Spinal cord (tissue), 10 donors: ENCODE measurements around the gene CDH5. TPM values are rescaled to one million over a fixed set of nuclear protein-coding genes. Genes with fewer than 3 reads are reported as not detected.

Experiments
- DNase-seq, 6 donors: peaks; one replicate each; pipeline versions ENCODE4 v3.0.0 to v3.0.0-alpha.2; 2013 to 2015; ENCODE audit warnings: low spot score in 6 of 6, low read depth in 4 of 6
- H3K27ac ChIP-seq: one replicate; pipeline ENCODE4 v1.5.1; 2013; ENCODE audit warnings: low read depth, low read length, control low read depth
- H3K27me3 ChIP-seq: one replicate; pipeline ENCODE4 v1.6.1; 2013; ENCODE audit warnings: low read length; ENCODE audit not compliant: control insufficient read depth, insufficient read depth
- H3K36me3 ChIP-seq: one replicate; pipeline ENCODE4 v1.6.1; 2013; ENCODE audit warnings: low read length; ENCODE audit not compliant: control insufficient read depth, insufficient read depth
- H3K4me1 ChIP-seq: one replicate; pipeline ENCODE4 v1.6.1; 2013; ENCODE audit warnings: low read length; ENCODE audit not compliant: control insufficient read depth, insufficient read depth
- H3K4me3 ChIP-seq: one replicate; pipeline ENCODE4 v1.5.1; 2013; ENCODE audit warnings: low read depth, low read length, control low read depth
- H3K9me3 ChIP-seq: one replicate; pipeline ENCODE4 v1.6.1; 2013; ENCODE audit warnings: low read length; ENCODE audit not compliant: control insufficient read depth, insufficient read depth
- whole genome bisulfite sequencing: methylation state at CpG from one replicate; pipeline ENCODE4 v1.1.5; 2013; ENCODE audit warnings: missing lambda C conversion rate; ENCODE audit not compliant: insufficient coverage; 5-methylcytosine and 5-hydroxymethylcytosine counted together
- polyA plus RNA-seq, 2 donors: library from polyadenylated mRNA; unstranded; fragments of 120-200 nt; gene quantifications; one replicate each; pipeline ENCODE4 v1.2.1, GENCODE V29; 2013; ENCODE audit not compliant: insufficient read length in 2 of 2
- total RNA-seq, 2 donors: library from RNA; depleted of rRNA in 1 of 2; stranded (reverse); fragments of 120-200 nt in 1 of 2; fragments of >200 nt in 1 of 2; gene quantifications; one replicate each; pipeline versions ENCODE4 v1.2.3 to v1.2.4, GENCODE V29; 2013 to 2014
- donor health status: healthy.

CDH5 gene
- total and polyA plus RNA-seq, 4 donors = 23.5 to 78.3 (median 35.3) TPM

DNA sequence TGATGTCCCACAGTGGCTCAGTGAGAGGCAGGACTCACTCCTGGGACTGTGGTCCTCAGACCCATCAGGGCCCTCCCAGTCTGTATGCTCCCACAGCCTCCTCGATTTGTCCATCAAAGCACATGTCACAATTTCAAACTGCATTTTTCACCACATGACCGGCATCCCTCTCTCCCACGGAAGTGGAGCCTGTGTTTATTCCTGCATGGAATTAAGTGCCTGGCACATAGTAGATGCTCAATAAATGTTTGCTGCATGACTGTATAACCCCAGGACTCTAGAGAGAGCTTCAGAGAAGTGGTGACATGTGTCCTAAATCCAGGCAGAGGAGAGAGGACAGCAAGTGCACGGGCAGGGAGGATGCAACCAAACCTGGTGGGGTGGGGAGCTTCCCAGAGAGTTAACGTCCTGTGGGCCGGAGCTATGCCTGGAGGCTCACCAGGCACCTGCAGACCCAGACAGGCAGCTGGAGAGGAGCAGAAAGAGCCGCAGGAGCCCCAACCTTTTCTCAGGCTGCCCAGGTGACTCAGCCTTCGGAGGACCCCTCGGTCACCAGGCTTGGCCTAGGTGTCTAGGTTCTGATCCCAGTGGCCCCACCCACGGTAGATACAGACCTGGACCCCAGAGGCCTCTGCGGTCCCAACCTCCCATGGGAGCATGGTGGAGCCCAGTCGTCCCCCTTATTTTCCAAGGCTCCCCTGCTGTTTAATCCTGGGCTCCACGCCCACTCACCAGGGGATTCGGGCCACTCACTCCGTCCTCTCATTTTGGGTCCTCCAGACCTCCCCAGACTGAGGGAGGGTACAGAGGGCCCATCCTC is 5.8 kb downstream of the CDH5 start:
- no peaks in the 10 kb centered on the region for H3K27me3 ChIP-seq
- no peak overlapping the region for H3K4me3 ChIP-seq
- no peak for DNase-seq
- no peaks in the 10 kb centered on the region for H3K9me3 ChIP-seq
- no peak overlapping the region for H3K27ac ChIP-seq
- peaks cover 15% of the 10 kb centered on the region for H3K4me1 ChIP-seq
- H3K36me3 ChIP-seq = no peaks in the 10 kb centered on the region
- 87% methylated on average over 13 of the region's 15 CpGs for WGBS

DNA sequence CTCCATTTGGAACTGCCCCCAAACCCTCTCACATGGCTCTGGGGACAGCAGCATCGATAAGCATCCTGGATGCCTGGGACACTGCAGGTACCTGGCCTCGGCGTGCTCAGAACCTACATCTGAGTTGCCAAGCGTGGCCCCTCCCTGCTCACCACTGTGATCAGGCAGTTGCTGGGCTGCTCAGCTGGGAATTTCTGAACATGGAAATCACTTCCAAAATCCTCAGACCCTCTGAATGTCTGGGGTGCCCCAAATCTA is 6.3 kb downstream of the CDH5 start:
- no peak overlapping the region for H3K4me3 ChIP-seq
- no peaks in the 10 kb centered on the region for H3K36me3 ChIP-seq
- H3K9me3 ChIP-seq = no peaks in the 10 kb centered on the region
- no peak overlapping the region for H3K27ac ChIP-seq
- peaks cover 14% of the 10 kb centered on the region for H3K4me1 ChIP-seq
- no peak for DNase-seq
- no peaks in the 10 kb centered on the region for H3K27me3 ChIP-seq
- 81% methylated on average over 4 of the region's 4 CpGs for WGBS

DNA sequence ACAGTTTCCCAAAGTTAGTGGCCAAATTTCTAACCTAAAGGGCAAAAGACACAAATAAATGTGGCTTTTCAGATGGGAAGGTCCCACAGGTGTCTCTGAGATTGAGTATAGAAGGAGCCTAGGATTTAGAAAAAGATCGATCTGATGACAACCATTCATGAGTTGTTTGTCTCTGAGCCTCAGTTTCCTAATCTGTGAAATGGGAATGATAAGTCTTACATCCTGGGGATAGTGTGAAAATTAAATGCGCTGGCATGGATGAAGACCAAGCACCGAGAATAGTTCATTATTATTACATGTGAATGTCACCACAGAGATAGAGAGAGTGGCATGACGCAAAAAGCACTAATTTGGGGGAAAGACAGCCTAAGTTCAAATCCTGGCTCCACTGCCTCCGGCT is 7.2 kb downstream of the CDH5 start:
- no peaks in the 10 kb centered on the region for H3K36me3 ChIP-seq
- 91% methylated on average over 5 of the region's 5 CpGs for WGBS
- peaks cover 8% of the 10 kb centered on the region for H3K4me1 ChIP-seq

DNA sequence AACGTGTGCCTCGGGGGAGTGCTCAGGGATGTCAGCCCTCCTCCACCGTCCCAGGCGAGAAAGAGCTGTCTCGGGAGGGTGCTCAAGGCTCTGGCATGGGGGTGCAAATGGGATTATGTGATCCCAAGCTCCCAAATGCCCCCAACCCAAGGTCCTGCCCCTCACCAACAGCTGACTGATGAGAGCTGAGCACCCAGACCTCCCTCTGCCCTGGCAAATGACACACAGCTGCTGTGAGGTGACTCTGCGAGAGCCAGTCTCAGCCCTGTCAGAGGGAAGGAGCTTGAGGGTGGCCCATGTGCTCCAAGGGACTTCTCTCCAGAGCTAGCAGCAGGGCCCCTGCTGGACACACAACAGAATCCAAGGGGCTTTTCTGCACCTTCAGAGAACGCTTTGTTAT is 7.7 kb downstream of the CDH5 start:
- DNase-seq = no peak

More for the DNA sequence above, 7.2 kb downstream of the CDH5 start:
- Histone ChIP-seq H3K9me3 (no peaks in the 10 kb centered on the region), H3K4me3 (no peak overlapping the region), H3K27me3 (no peaks in the 10 kb centered on the region), H3K27ac (no peak overlapping the region)
- DNase-seq = no peak

DNA sequence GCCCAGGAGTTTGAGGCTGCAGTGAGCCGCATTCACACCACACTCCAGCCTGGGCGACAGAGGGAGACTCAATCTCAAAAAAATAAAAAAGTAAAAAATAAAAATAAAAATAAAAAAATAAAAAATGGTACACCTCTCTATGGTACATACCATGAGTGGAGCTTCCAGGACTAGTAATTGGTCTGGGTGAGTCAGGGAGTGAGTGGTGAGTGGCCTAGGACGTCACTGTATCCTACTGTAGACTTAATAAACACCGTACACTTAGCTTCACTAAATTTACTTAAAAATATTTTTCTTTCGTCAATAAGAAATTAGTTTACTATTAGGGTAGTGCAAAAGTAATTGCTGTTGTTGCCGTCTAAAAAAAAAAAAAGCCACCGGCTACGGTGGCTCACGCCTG is 9.0 kb downstream of the CDH5 start:
- peaks cover 8% of the 10 kb centered on the region for H3K4me1 ChIP-seq
- no peak for DNase-seq
- no peak overlapping the region for H3K4me3 ChIP-seq
- H3K27me3 ChIP-seq = no peaks in the 10 kb centered on the region
- H3K36me3 ChIP-seq = no peaks in the 10 kb centered on the region
- no CpG with 5 or more reads among the region's 9 CpGs for WGBS
- H3K9me3 ChIP-seq = no peaks in the 10 kb centered on the region
- no peak overlapping the region for H3K27ac ChIP-seq

More for the DNA sequence above, 7.7 kb downstream of the CDH5 start:
- H3K36me3 ChIP-seq = no peaks in the 10 kb centered on the region
- no peaks in the 10 kb centered on the region for H3K9me3 ChIP-seq
- 70% methylated on average over 5 of the region's 7 CpGs for WGBS
- H3K4me3 ChIP-seq = no peak overlapping the region
- no peak overlapping the region for H3K27ac ChIP-seq
- H3K4me1 ChIP-seq = peaks cover 8% of the 10 kb centered on the region
- H3K27me3 ChIP-seq = no peaks in the 10 kb centered on the region

DNA sequence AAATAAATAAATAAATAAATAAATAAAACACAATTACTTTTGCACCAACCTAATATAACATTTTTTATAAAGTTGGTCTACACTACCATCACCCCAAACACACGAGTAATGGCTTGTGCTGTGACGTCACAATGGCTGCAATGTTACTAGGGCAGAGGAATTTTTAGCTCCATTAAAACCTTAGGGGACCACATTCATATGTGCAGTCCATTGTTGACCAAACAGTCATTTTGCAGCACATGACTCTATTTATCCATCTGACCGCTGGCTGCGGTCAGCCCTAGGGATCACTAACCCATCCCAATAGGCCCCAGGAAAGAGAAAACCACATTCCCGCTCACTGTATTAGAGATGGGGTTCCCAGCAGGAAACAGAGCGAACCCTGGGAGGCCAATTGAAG is 9.6 kb downstream of the CDH5 start:
- Histone ChIP-seq H3K27ac (no peak overlapping the region), H3K9me3 (no peaks in the 10 kb centered on the region), H3K4me1 (peaks cover 6% of the 10 kb centered on the region), H3K4me3 (no peak overlapping the region), H3K36me3 (no peaks in the 10 kb centered on the region), H3K27me3 (no peaks in the 10 kb centered on the region)
- WGBS = 60% methylated on average over 1 of the region's 6 CpGs
- no peak for DNase-seq

DNA sequence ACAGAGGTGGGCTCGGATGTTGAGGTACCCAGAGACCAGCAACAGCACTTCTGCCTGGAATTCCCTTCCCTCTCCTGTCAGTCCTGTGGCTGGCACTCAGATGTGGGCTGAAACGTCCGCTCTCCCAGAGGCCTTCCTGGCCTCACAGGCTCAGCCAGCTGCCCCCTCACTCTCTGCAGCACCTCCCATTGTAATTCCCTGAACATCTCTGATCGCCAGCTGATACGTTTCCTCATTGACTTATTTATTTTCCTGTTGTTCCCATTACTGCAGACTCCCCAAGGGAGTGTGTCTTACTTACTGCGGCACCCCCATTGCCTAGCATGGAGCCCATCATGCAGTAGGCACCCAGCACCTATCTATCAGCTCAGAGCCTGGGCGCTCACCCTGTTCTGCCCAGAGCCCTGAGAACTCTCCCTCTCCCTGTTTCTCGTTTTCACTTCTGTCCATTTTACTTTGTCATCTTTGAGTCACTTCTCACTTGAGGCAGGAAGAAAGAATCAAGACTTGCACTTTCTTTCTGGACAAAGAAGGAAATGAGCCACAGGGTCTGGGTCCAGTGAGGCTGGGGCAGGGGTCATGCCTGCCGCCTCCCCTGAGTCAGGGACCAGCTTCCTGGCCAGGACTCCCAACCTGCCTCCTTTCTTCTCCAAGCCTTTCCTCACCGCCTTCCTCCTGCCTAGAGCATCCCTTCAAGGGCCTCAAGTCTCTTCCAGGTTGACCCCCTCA is 10.2 kb downstream of the CDH5 start:
- H3K4me1 ChIP-seq = peaks cover under 1% of the 10 kb centered on the region
- WGBS = 70% methylated on average over 10 of the region's 10 CpGs
- H3K4me3 ChIP-seq = no peak overlapping the region
- H3K27ac ChIP-seq = no peak overlapping the region
- no peaks in the 10 kb centered on the region for H3K27me3 ChIP-seq
- no peaks in the 10 kb centered on the region for H3K9me3 ChIP-seq
- no peak for DNase-seq
- H3K36me3 ChIP-seq = no peaks in the 10 kb centered on the region

DNA sequence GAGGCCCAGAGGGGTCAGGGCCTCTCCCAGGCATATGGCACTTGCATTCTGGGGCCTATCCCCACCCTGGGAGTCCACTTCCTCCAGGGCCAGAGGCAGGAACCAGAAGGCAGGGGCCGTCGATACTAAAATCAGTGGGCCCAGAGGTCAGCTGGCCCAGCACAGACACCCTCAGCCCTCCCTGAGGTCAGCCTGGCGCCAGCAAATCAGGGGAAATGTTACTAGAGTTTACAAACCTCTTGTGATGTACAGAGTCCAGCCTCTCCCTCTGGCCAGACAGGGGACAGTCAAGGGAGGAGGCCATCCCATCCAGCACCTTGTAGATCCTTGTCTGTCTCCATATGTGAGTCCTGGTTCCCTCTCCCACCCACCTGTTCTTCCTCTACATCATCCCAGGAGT is 10.8 kb downstream of the CDH5 start:
- Histone ChIP-seq H3K27ac (no peak overlapping the region), H3K36me3 (no peaks in the 10 kb centered on the region), H3K4me1 (peaks cover 5% of the 10 kb centered on the region), H3K9me3 (no peaks in the 10 kb centered on the region), H3K4me3 (no peak overlapping the region), H3K27me3 (no peaks in the 10 kb centered on the region)
- WGBS = 90% methylated on average over 2 of the region's 3 CpGs
- DNase-seq = no peak

DNA sequence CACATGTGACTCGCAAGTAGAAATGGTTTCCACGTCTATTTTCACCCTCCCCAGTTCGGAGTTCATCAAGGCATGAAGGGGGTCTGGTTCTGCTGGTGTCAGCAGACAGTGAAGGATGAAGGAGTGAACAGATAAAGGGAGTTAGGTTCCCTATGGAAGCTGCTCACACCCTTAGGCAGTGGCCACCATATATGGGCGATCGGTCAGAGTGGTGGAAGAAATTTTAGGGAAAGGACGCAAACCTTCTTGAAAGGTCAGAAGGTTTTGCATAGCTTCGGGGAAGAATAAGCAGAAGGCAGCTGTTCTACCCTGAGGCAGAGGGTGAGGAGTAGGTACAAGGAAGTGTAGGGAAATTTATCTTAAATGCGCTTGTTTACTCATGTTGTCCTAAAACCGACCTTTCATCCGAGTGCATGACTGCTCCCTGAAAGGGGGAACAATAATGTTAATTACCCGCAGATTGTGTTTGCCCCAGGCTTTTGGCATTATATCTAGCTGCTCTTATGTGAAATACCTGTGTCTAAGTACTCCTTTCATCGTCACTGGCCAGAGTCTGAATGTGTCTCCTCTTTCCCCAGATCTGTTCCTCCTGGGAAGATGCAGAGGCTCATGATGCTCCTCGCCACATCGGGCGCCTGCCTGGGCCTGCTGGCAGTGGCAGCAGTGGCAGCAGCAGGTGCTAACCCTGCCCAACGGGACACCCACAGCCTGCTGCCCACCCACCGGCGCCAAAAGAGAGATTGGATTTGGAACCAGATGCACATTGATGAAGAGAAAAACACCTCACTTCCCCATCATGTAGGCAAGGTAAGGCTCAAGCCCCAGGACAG is 12.5 kb downstream of the CDH5 start:
- no peak overlapping the region for H3K4me3 ChIP-seq
- H3K9me3 ChIP-seq = no peaks in the 10 kb centered on the region
- no peak overlapping the region for H3K27ac ChIP-seq
- H3K4me1 ChIP-seq = peaks cover 9% of the 10 kb centered on the region
- H3K27me3 ChIP-seq = no peaks in the 10 kb centered on the region
- 86% methylated on average over 11 of the region's 18 CpGs for WGBS
- no peak for DNase-seq
- no peaks in the 10 kb centered on the region for H3K36me3 ChIP-seq
